ENCODE results near the gene DDR1.
A peak's percentile ranks its signal among the peaks of the same experiment; 100 is the strongest.

DDR1 gene

DNA sequence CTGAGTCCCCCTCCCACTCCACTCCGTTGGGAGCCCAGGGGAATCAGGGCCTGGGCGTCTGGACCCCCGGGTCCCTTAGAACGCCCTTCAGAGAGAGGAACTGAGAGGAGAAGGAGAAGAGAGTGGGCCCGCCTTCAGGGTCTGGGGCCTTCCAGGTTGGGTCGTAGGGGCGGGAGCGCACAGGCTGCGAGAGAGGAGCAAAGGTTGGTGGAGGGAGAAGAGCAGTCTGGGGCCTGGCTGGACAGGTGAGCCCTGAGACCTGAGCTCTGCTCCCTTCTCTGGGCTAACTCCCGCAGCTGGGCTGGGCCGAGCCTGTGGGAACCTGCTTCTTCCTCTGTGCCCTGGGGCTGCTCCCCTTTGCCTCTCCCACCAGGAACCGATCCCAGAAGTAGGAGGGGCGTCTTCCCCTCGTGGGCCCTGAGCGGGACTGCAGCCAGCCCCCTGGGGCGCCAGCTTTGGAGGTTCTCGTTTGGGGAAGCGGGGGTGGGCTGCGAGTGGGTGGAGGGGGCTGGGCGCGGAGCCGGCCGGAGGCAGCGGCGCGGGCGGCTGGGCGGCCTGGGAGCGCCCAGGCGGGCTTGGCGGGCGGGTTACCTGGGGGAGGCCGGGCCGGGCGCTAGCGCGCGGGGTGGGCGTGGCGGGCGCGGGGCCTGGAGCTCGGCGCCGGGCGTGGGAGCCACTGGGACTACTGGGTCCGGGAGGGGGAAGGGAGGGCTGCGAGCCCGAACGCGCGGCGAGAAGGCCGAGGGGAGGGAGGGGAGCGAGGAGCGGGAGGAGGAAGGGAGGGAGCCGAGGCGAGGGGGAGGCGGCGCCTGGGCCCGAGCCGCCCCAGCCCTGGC, at the start of gene DDR1:
DDR1 (plus strand) TSS at position 835 of the 836 bp plus-strand sequence. CDS start 4,211 bp downstream, outside the sequence.
- Histone ChIP-seq H3K4me3 (ENCODE audit: low read length) (peak within 1 kb of the TSS; percentile 85), H3K27me3 (ENCODE audit: control insufficient read depth, insufficient read depth, low read length) (no peaks in the 10 kb centered on the region), H3K36me3 (ENCODE audit: control insufficient read depth, insufficient read depth, low read length) (no peaks in the 10 kb centered on the region), H3K9me3 (ENCODE audit: control insufficient read depth, low read length) (no peaks in the 10 kb centered on the region), H3K4me1 (ENCODE audit: control insufficient read depth, insufficient read depth, low read length) (peaks cover 37% of the 10 kb centered on the region), H3K9ac (ENCODE audit: low read length) (peak within 1 kb of the TSS; percentile 85)

DNA sequence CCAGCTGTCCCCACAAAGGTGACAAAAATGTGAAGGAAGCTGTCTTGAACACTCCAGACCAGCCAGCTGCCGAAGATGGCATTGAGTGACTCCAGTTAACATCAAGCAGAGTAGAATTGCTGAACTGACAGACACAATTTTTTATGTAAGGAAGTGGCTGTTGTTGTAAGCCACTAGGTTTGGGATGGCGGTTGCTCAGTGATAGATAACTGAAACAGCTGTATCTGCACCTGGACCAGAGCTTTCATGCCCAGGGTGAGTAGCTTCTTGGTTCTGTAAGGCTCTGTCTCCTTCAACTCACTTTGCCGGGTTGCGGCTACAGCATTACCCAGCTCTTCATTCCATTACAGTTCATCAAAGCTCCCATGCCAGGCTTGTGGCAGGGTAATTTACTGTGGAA, 49.7 kb upstream of the DDR1 start:
- H3K27me3 ChIP-seq (ENCODE audit: control insufficient read depth, insufficient read depth, low read length), result no peaks in the 10 kb centered on the region
- H3K4me1 ChIP-seq (ENCODE audit: control insufficient read depth, insufficient read depth, low read length), result peaks cover 5% of the 10 kb centered on the region
- no peaks in the 10 kb centered on the region for H3K36me3 ChIP-seq (ENCODE audit: control insufficient read depth, insufficient read depth, low read length)
- H3K9me3 ChIP-seq (ENCODE audit: control insufficient read depth, low read length), result no peaks in the 10 kb centered on the region
- H3K4me3 ChIP-seq (ENCODE audit: low read length), result no peak overlapping the region
- no peak overlapping the region for H3K9ac ChIP-seq (ENCODE audit: low read length)

DNA sequence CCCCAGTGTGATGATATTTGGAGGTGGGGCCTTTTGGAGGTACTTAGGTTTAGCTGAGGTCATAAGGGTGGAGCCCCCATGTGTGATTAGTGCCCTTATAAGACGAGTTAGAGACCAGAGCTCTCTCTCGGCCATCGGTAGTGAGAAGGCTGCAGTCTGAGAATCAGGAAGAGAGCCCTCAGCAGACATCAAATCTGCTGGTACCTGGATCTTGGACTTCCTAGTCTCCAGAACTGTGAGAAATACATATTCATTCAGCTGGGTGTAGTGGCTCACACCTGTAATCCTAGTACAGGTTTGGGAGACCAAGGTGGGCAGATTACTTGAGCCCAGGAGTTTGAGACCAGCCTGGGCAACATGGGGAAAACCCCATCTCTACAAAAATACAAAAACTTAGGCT, 48.7 kb upstream of the DDR1 start:
- Histone ChIP-seq H3K27me3 (ENCODE audit: control insufficient read depth, insufficient read depth, low read length) (no peaks in the 10 kb centered on the region), H3K9ac (ENCODE audit: low read length) (no peak overlapping the region), H3K9me3 (ENCODE audit: control insufficient read depth, low read length) (no peaks in the 10 kb centered on the region), H3K36me3 (ENCODE audit: control insufficient read depth, insufficient read depth, low read length) (no peaks in the 10 kb centered on the region), H3K4me3 (ENCODE audit: low read length) (no peak overlapping the region), H3K4me1 (ENCODE audit: control insufficient read depth, insufficient read depth, low read length) (peaks cover 14% of the 10 kb centered on the region)

DNA sequence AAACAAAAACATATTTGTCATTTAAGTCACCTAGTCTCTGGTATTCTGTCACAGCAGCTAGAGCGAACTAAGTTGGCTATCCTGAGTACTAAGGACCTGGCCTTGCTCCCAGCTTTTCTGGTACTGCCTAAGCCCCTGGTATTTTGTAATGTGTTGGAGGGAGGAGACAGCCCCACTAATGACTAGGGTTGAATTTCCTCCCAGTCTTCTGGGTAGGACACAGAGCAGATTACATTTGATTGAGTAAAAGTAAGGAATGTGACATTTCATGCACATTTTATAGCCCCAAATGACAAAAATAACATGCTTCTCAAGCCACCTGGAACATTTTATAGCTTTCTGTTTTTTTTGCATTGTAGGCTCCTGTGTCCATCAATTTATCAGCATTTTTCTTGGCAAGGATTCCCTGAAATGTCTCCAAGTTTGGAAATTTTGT, 47.9 kb upstream of the DDR1 start:
- no peak overlapping the region for H3K4me3 ChIP-seq (ENCODE audit: low read length)
- no peaks in the 10 kb centered on the region for H3K9me3 ChIP-seq (ENCODE audit: control insufficient read depth, low read length)
- H3K9ac ChIP-seq (ENCODE audit: low read length), result no peak overlapping the region
- peaks cover 22% of the 10 kb centered on the region for H3K4me1 ChIP-seq (ENCODE audit: control insufficient read depth, insufficient read depth, low read length)
- H3K36me3 ChIP-seq (ENCODE audit: control insufficient read depth, insufficient read depth, low read length), result no peaks in the 10 kb centered on the region
- no peaks in the 10 kb centered on the region for H3K27me3 ChIP-seq (ENCODE audit: control insufficient read depth, insufficient read depth, low read length)

DNA sequence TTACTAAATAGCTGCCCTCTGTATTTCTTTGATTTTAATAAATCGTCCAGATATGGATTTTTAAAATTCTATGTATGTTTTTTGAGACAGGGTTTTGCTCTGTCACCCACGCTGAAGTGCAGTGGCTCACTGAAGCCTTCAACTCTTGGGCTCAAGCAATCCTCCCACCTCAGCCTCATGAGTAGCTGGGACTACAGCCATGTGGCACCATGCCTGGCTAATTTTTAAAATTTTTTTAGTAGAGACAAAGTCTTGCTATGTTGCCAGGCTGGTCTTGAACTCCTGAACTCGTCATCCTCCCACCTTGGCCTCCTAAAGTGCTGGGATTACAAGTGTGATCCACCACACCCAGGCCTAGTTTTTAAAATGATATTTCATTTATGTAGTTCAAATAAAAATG, 47.4 kb upstream of the DDR1 start:
- peaks cover 27% of the 10 kb centered on the region for H3K4me1 ChIP-seq (ENCODE audit: control insufficient read depth, insufficient read depth, low read length)
- H3K9me3 ChIP-seq (ENCODE audit: control insufficient read depth, low read length), result no peaks in the 10 kb centered on the region
- H3K9ac ChIP-seq (ENCODE audit: low read length), result no peak overlapping the region
- H3K4me3 ChIP-seq (ENCODE audit: low read length), result no peak overlapping the region
- H3K36me3 ChIP-seq (ENCODE audit: control insufficient read depth, insufficient read depth, low read length), result no peaks in the 10 kb centered on the region
- H3K27me3 ChIP-seq (ENCODE audit: control insufficient read depth, insufficient read depth, low read length), result no peaks in the 10 kb centered on the region

DNA sequence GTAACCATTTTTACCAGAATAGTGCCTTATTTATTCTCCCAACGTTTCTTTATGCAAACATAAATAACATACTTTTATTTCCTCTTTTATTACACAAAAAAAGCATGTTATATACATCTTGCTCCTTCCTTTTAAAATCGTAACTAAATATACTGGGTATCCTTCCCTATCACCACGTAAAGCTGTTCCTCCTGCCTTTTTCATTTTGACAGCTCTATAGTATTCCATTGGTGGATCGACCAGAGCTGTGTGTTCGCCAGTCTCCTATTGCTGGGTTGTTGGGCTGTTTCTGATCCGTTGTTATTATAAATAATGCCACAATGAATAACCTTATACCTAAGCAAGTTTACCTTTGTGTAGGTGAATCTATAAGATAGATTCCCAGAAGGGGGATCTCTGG, 46.9 kb upstream of the DDR1 start:
- Histone ChIP-seq H3K4me3 (ENCODE audit: low read length) (no peak overlapping the region), H3K36me3 (ENCODE audit: control insufficient read depth, insufficient read depth, low read length) (no peaks in the 10 kb centered on the region), H3K9me3 (ENCODE audit: control insufficient read depth, low read length) (no peaks in the 10 kb centered on the region), H3K9ac (ENCODE audit: low read length) (no peak overlapping the region), H3K27me3 (ENCODE audit: control insufficient read depth, insufficient read depth, low read length) (no peaks in the 10 kb centered on the region), H3K4me1 (ENCODE audit: control insufficient read depth, insufficient read depth, low read length) (peaks cover 30% of the 10 kb centered on the region)

DNA sequence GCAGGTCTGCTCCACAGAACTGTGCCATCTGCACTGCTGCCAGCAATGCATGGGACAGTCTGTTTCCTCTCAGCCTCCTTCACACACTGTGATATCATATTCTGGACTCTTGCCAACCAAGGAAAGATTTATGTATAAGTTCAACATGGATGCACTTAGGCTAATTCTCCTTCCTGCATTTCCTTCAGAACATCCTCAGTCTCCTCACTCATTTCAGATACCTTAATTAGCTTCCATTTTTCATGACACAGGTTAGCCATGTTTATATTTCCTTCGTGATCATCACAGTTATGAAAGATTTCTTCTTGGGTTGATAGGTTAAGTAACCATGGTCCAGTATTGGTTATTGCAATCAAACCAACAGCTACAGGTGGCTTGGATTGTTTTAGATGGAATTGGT, 46.4 kb upstream of the DDR1 start:
- no peaks in the 10 kb centered on the region for H3K9me3 ChIP-seq (ENCODE audit: control insufficient read depth, low read length)
- peaks cover 30% of the 10 kb centered on the region for H3K4me1 ChIP-seq (ENCODE audit: control insufficient read depth, insufficient read depth, low read length)
- no peaks in the 10 kb centered on the region for H3K36me3 ChIP-seq (ENCODE audit: control insufficient read depth, insufficient read depth, low read length)
- no peaks in the 10 kb centered on the region for H3K27me3 ChIP-seq (ENCODE audit: control insufficient read depth, insufficient read depth, low read length)
- no peak overlapping the region for H3K4me3 ChIP-seq (ENCODE audit: low read length)
- no peak overlapping the region for H3K9ac ChIP-seq (ENCODE audit: low read length)

DNA sequence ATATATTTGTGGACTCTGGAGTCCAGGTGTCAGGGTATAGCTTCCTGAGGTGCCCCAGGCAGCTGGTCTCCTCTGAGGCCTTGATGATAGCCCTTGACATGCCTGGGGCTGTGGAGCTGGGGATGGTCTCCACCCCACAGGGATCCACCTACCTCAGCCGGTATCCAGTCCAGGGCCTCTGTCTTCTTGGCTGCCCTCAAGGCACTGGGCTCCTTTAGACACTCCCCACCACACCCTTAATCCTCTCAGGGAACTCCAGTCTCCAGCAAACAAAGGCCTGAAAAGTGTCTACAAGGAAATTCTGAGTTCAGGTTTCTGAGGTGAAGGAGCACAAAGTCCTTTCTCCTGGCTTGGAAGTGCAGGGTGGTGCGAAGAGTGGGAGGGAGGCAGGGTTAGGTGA, 44.6 kb upstream of the DDR1 start:
- no peaks in the 10 kb centered on the region for H3K27me3 ChIP-seq (ENCODE audit: control insufficient read depth, insufficient read depth, low read length)
- H3K4me3 ChIP-seq (ENCODE audit: low read length), result no peak overlapping the region
- H3K9ac ChIP-seq (ENCODE audit: low read length), result no peak overlapping the region
- H3K4me1 ChIP-seq (ENCODE audit: control insufficient read depth, insufficient read depth, low read length), result peaks cover 41% of the 10 kb centered on the region
- H3K36me3 ChIP-seq (ENCODE audit: control insufficient read depth, insufficient read depth, low read length), result no peaks in the 10 kb centered on the region
- no peaks in the 10 kb centered on the region for H3K9me3 ChIP-seq (ENCODE audit: control insufficient read depth, low read length)

DNA sequence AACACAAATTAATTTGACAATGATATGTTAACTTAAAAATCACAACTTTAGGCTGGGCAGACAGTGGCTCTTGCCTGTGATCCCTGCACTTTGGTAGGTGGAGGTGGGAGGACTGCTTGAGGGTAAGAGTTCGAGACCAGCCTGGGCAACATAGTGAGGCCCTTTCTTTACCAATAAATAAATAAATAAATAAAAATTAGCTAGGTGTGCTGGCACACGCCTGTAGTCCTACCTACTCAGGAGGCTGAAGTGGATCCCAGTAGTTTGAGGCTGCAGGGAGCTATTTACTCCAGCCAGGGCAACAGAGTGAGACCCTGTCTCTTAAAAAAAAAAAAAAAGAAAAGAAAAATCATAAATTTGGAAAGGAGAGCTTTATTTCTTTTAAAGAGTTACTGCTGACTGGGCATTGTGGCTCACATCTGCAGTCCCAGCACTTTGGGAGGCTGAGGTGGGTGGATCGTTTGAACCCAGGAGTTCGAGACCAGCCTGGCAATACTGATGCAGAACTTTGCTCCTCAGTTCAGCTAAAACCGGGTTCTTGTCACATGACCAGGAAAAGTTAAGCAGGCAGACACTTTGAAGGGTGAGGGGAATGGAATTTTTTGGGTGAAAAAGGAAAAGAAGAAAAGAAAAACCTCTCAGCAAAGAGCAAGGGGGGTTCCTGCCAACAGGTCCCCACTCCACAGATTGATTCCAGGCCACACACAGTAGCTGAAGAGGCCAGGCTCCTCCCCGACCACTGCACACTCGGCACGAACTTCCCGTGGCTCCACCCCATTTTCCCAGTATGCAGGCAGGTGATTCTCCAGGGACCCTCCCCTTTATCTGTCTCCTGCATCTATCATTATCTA, 44.0 kb upstream of the DDR1 start:
- Histone ChIP-seq H3K27me3 (ENCODE audit: control insufficient read depth, insufficient read depth, low read length) (no peaks in the 10 kb centered on the region), H3K4me1 (ENCODE audit: control insufficient read depth, insufficient read depth, low read length) (peaks cover 41% of the 10 kb centered on the region), H3K9me3 (ENCODE audit: control insufficient read depth, low read length) (no peaks in the 10 kb centered on the region), H3K9ac (ENCODE audit: low read length) (no peak overlapping the region), H3K4me3 (ENCODE audit: low read length) (no peak overlapping the region), H3K36me3 (ENCODE audit: control insufficient read depth, insufficient read depth, low read length) (no peaks in the 10 kb centered on the region)

DNA sequence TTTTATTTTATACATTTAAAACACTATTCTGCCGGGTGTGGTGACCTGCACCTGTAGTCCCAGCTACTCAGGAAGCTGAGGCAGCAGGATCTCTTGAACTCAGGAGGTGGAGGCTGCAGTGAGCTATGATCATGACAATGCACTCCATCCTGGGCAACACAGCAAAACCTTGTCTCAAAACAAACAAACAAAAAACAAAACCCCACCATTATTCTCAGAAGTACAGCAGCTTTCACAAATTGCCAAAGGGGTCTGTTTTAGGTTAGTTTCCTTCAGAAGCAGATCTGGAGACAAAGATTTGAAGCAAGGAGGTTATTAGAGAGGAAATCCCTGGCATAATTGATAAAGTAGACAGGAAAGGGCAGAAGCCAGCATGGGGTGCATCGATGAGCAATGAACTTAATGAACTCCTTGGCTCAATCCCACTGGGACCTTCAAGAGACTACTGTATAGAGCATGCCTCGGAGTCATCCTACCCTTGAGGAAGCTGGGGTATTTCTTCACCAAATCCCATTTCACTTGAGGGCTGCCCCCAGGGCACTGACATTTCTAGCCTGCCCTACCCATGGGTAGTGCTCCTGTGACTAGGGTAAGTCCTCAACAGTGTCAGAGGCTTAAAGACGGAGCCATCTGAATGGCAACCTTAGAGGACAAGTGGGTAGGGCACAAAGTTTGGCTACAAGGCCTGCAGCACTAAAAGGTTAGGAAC, 43.2 kb upstream of the DDR1 start:
- Histone ChIP-seq H3K36me3 (ENCODE audit: control insufficient read depth, insufficient read depth, low read length) (no peaks in the 10 kb centered on the region), H3K4me1 (ENCODE audit: control insufficient read depth, insufficient read depth, low read length) (peaks cover 41% of the 10 kb centered on the region), H3K4me3 (ENCODE audit: low read length) (no peak overlapping the region), H3K9me3 (ENCODE audit: control insufficient read depth, low read length) (no peaks in the 10 kb centered on the region), H3K27me3 (ENCODE audit: control insufficient read depth, insufficient read depth, low read length) (no peaks in the 10 kb centered on the region), H3K9ac (ENCODE audit: low read length) (no peak overlapping the region)

DNA sequence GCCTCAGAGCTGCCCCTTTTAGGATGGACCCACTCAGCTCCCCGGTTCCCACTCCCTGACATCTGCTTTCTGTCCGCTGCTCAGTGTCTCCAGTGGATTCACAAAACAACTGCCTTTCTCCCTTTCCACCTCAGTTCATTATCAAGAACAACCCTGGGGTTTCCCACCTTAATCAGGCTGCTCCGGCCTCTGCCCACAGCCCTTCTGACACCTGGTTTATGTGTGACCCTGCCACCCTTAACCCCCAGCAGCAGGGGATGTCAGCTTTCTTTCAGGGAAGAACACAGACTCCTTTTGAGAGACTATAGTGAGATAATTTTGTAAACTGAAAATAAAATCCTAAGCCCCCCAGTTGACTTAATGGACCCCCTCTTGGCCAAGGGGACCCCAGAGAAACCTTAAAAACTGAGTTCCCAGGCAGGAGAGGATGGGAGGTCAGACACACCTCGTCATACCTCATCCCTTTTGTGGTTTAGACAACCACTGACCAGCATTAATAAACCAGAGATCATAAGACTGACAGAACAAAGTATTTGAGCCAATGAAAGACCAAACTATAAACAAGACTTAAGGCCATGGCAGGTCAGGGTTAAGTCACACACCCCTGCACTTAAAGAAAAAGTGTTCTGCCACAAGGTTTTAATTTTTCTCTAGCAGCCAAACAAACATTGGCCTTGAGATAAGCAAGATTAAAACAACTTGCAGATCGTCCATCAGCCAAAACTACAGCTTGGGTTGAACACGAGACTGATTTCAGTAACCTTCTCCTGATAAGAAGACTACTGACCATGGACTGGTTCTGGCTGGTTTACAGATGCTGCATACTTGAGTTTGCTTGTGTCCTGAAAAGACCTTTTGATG, 42.4 kb upstream of the DDR1 start:
- H3K9me3 ChIP-seq (ENCODE audit: control insufficient read depth, low read length), result no peaks in the 10 kb centered on the region
- no peaks in the 10 kb centered on the region for H3K27me3 ChIP-seq (ENCODE audit: control insufficient read depth, insufficient read depth, low read length)
- H3K9ac ChIP-seq (ENCODE audit: low read length), result no peak overlapping the region
- H3K4me1 ChIP-seq (ENCODE audit: control insufficient read depth, insufficient read depth, low read length), result peaks cover 41% of the 10 kb centered on the region
- H3K4me3 ChIP-seq (ENCODE audit: low read length), result no peak overlapping the region
- H3K36me3 ChIP-seq (ENCODE audit: control insufficient read depth, insufficient read depth, low read length), result no peaks in the 10 kb centered on the region
